CD4-positive, alpha-beta T cell treated with Interleukin-4 for 1 hour (primary cell): ENCODE data around the gene ARG2.

Experiments used
- DNase-seq, 2 donors: peaks; one replicate each; pipeline ENCODE4 v3.0.0-alpha.2; 2020 to 2022

ARG2 gene

GRCh38 chr14:67641480-67641879 lies 21.8 kb downstream of the ARG2 start:
- no peak for DNase-seq

- no peak for DNase-seq
Measured at GRCh38 chr14:67641902-67642749, 22.4 kb downstream of the ARG2 start.

GRCh38 chr14:67643713-67644112 lies 24.0 kb downstream of the ARG2 start:
- no peak for DNase-seq

GRCh38 chr14:67644428-67644827 lies 24.7 kb downstream of the ARG2 start:
- no peak for DNase-seq

- DNase-seq, result no peak
Measured at GRCh38 chr14:67645414-67645813, 25.7 kb downstream of the ARG2 start.

- no peak for DNase-seq
Measured at GRCh38 chr14:67646131-67646530, 26.4 kb downstream of the ARG2 start.

- no peak for DNase-seq
Measured at GRCh38 chr14:67650151-67650550, 30.4 kb downstream of the ARG2 start.

- DNase-seq, result no peak
Measured at GRCh38 chr14:67650694-67651093, 31.0 kb downstream of the ARG2 start.

- no peak for DNase-seq
Measured at GRCh38 chr14:67652189-67652588, 32.5 kb downstream of the ARG2 start.

- DNase-seq, result no peak
Measured at GRCh38 chr14:67653651-67654280, 34.0 kb downstream of the ARG2 start.

GRCh38 chr14:67663633-67664032 lies 43.9 kb downstream of the ARG2 start:
- DNase-seq, result no peak

- no peak for DNase-seq
Measured at GRCh38 chr14:67665868-67666267, 46.1 kb downstream of the ARG2 start.

- DNase-seq, result peak; percentile 49 to 70
Measured at GRCh38 chr14:67666750-67667449, 47.2 kb downstream of the ARG2 start.

- DNase-seq, result peak; percentile 17 to 47
Measured at GRCh38 chr14:67668559-67668958, 48.8 kb downstream of the ARG2 start.

GRCh38 chr14:67673451-67673850 lies 53.7 kb downstream of the ARG2 start:
- no peak for DNase-seq

- peak; percentile 18 to 50 for DNase-seq
Measured at GRCh38 chr14:67674139-67674479, 54.4 kb downstream of the ARG2 start.

- peak; percentile 73 to 81 for DNase-seq
Measured at GRCh38 chr14:67674480-67675218, 54.9 kb downstream of the ARG2 start, which contains the start of gene VTI1B. Gene VTI1B, minus strand, starts transcription at chr14:67674632. Its CDS starts 143 bp downstream, at chr14:67674489.

GRCh38 chr14:67675219-67675582 lies 55.5 kb downstream of the ARG2 start:
- DNase-seq, result no peak

GRCh38 chr14:67679006-67679405 lies 59.3 kb downstream of the ARG2 start:
- no peak for DNase-seq

- DNase-seq, result peak in 1 of 2 donors; percentile 21
Measured at GRCh38 chr14:67680121-67680602, 60.4 kb downstream of the ARG2 start.

- DNase-seq, result peak in 1 of 2 donors; percentile 55
Measured at GRCh38 chr14:67680941-67681340, 61.2 kb downstream of the ARG2 start.

GRCh38 chr14:67683842-67684241 lies 64.1 kb downstream of the ARG2 start:
- DNase-seq, result no peak

GRCh38 chr14:67690011-67690410 lies 70.3 kb downstream of the ARG2 start:
- no peak for DNase-seq
